ENCODE data around the gene ALDH9A1. TPM values are rescaled to one million over a fixed set of nuclear protein-coding genes. Genes with fewer than 3 reads are reported as not detected.

ALDH9A1 gene
- total and polyA plus RNA-seq, 4 donors, result 32.8 to 76.3 (median 51.1) TPM

GRCh38 chr1:165650981-165651625 lies 47.3 kb downstream of the ALDH9A1 start:
- no peak overlapping the region for H3K4me3 ChIP-seq
- H3K27me3 ChIP-seq (ENCODE audit: control insufficient read depth in 3 of 3, insufficient read depth in 3 of 3, low read length in 2 of 3), result no peaks in the 10 kb centered on the region
- DNase-seq (no peak), ATAC-seq (ENCODE audit: insufficient read depth, low FRiP score) (no peak)
- no peak overlapping the region for H3K27ac ChIP-seq (ENCODE audit: low read depth in 1 of 2, low read length in 1 of 2)
- WGBS, 2 donors, result 89 to 90% methylated on average over 9 of the region's 9 CpGs
- peaks cover 12 to 33% (median 22%) of the 10 kb centered on the region in 4 donors for H3K36me3 ChIP-seq (ENCODE audit: control insufficient read depth in 4 of 4, insufficient read depth in 4 of 4, low read length in 4 of 4)
- no peak overlapping the region for H3K9ac ChIP-seq (ENCODE audit: insufficient read depth in 1 of 2, low read length in 2 of 2)
- no peak for TF ChIP-seq CTCF (IDR thresholded peaks at IDR 0.05; ENCODE audit: control extremely low read depth, extremely low read depth)
- H3K9me3 ChIP-seq (ENCODE audit: control insufficient read depth in 4 of 4, insufficient read depth in 3 of 4, low read length in 3 of 4), result no peaks in the 10 kb centered on the region
- H3K4me1 ChIP-seq (ENCODE audit: control insufficient read depth in 5 of 5, insufficient read depth in 5 of 5, low read length in 5 of 5), result peaks cover 0 to 10% (median 3%) of the 10 kb centered on the region in 5 donors

GRCh38 chr1:165648919-165649572 lies 49.3 kb downstream of the ALDH9A1 start:
- no peak overlapping the region for H3K27ac ChIP-seq (ENCODE audit: low read depth in 1 of 2, low read length in 1 of 2)
- no peak overlapping the region for H3K4me3 ChIP-seq
- DNase-seq (no peak), ATAC-seq (ENCODE audit: insufficient read depth, low FRiP score) (no peak)
- no peak overlapping the region for H3K9ac ChIP-seq (ENCODE audit: insufficient read depth in 1 of 2, low read length in 2 of 2)
- no peaks in the 10 kb centered on the region for H3K27me3 ChIP-seq (ENCODE audit: control insufficient read depth in 3 of 3, insufficient read depth in 3 of 3, low read length in 2 of 3)
- peaks cover 8 to 21% (median 15%) of the 10 kb centered on the region in 4 donors for H3K36me3 ChIP-seq (ENCODE audit: control insufficient read depth in 4 of 4, insufficient read depth in 4 of 4, low read length in 4 of 4)
- peaks cover 0 to 15% (median 3%) of the 10 kb centered on the region in 5 donors for H3K4me1 ChIP-seq (ENCODE audit: control insufficient read depth in 5 of 5, insufficient read depth in 5 of 5, low read length in 5 of 5)
- 92 to 93% methylated on average over 7 of the region's 7 CpGs for WGBS, 2 donors
- TF ChIP-seq CTCF (IDR thresholded peaks at IDR 0.05; ENCODE audit: control extremely low read depth, extremely low read depth), result no peak
- no peaks in the 10 kb centered on the region for H3K9me3 ChIP-seq (ENCODE audit: control insufficient read depth in 4 of 4, insufficient read depth in 3 of 4, low read length in 3 of 4)

GRCh38 chr1:165647970-165648369 lies 50.4 kb downstream of the ALDH9A1 start:
- Histone ChIP-seq H3K4me1 (ENCODE audit: control insufficient read depth in 5 of 5, insufficient read depth in 5 of 5, low read length in 5 of 5) (peaks cover 0 to 15% (median 3%) of the 10 kb centered on the region in 5 donors), H3K4me3 (no peak overlapping the region), H3K27ac (ENCODE audit: low read depth in 1 of 2, low read length in 1 of 2) (no peak overlapping the region), H3K36me3 (ENCODE audit: control insufficient read depth in 4 of 4, insufficient read depth in 4 of 4, low read length in 4 of 4) (peaks cover 5 to 16% (median 9%) of the 10 kb centered on the region in 4 donors), H3K27me3 (ENCODE audit: control insufficient read depth in 3 of 3, insufficient read depth in 3 of 3, low read length in 2 of 3) (no peaks in the 10 kb centered on the region), H3K9ac (ENCODE audit: insufficient read depth in 1 of 2, low read length in 2 of 2) (no peak overlapping the region), H3K9me3 (ENCODE audit: control insufficient read depth in 4 of 4, insufficient read depth in 3 of 4, low read length in 3 of 4) (no peaks in the 10 kb centered on the region)
- 84 to 89% methylated on average over 4 of the region's 4 CpGs for WGBS, 2 donors
- no peak for DNase-seq
- TF ChIP-seq CTCF (IDR thresholded peaks at IDR 0.05; ENCODE audit: control extremely low read depth, extremely low read depth), result no peak
- no peak for ATAC-seq (ENCODE audit: insufficient read depth, low FRiP score)

All from lung (tissue), 12 donors.